Lung (tissue), 12 donors: Measurements from ENCODE around the gene THBD. TPM values are rescaled to one million over a fixed set of nuclear protein-coding genes. Genes with fewer than 3 reads are reported as not detected.

Source experiments
- ATAC-seq: fragments of 200-7000 bp; cut with Tn5 transposase; one replicate; pipeline ENCODE4 v1.9.1; 2020; ENCODE audit warnings: moderate number of reproducible peaks; ENCODE audit not compliant: insufficient read depth, low FRiP score
- DNase-seq, 3 donors: peaks; one replicate each; pipeline ENCODE4 v3.0.0-alpha.2; 2013 to 2017
- H3K27ac ChIP-seq, 2 donors: one replicate each; pipeline ENCODE4 v1.5.1; 2013; ENCODE audit warnings: mild to moderate bottlenecking in 2 of 2, moderate library complexity in 2 of 2, control low read depth in 1 of 2, inconsistent platforms in 1 of 2, low read depth in 1 of 2, low read length in 1 of 2
- H3K27me3 ChIP-seq, 3 donors: one replicate each; pipeline ENCODE4 v1.5.1; 2013; ENCODE audit warnings: low read length in 2 of 3; ENCODE audit not compliant: control insufficient read depth in 3 of 3, insufficient read depth in 3 of 3
- H3K36me3 ChIP-seq, 4 donors: one replicate each; pipeline ENCODE4 v1.5.1; 2013; ENCODE audit warnings: low read length in 4 of 4, mild to moderate bottlenecking in 1 of 4, moderate library complexity in 1 of 4; ENCODE audit not compliant: control insufficient read depth in 4 of 4, insufficient read depth in 4 of 4
- H3K4me1 ChIP-seq, 5 donors: one replicate each; pipeline ENCODE4 v1.5.1; 2013; ENCODE audit warnings: low read length in 5 of 5, mild to moderate bottlenecking in 2 of 5, moderate library complexity in 1 of 5; ENCODE audit not compliant: control insufficient read depth in 5 of 5, insufficient read depth in 5 of 5
- H3K4me3 ChIP-seq: one replicate; pipeline ENCODE4 v1.5.1; 2013; ENCODE audit warnings: mild to moderate bottlenecking, control low read depth, moderate library complexity
- H3K9ac ChIP-seq, 2 donors: one replicate each; pipeline ENCODE4 v1.5.1; 2013; ENCODE audit warnings: low read length in 2 of 2, control low read depth in 1 of 2; ENCODE audit not compliant: insufficient read depth in 1 of 2
- H3K9me3 ChIP-seq, 4 donors: one replicate each; pipeline ENCODE4 v1.5.1; 2013; ENCODE audit warnings: low read length in 3 of 4, mild to moderate bottlenecking in 1 of 4, moderate library complexity in 1 of 4; ENCODE audit not compliant: control insufficient read depth in 4 of 4, insufficient read depth in 3 of 4
- CTCF ChIP-seq: IDR thresholded peaks from 2 replicates; pipeline ENCODE4 v1.5.1; 2012; ENCODE audit warnings: mild to moderate bottlenecking; ENCODE audit errors: control extremely low read depth, extremely low read depth
- WGBS, 2 donors: extraction: QIAGEN DNeasy Blood & Tissue Kit; methylation state at CpG; one replicate each; pipeline ENCODE4 v1.1.7; 2013; 5-methylcytosine and 5-hydroxymethylcytosine counted together
- polyA plus RNA-seq, 2 donors: library from polyadenylated mRNA; stranded (reverse); fragments of 200-250 nt; gene quantifications; one replicate each; pipeline ENCODE4 v1.2.1, GENCODE V29; 2013
- total RNA-seq, 2 donors: library from RNA; depleted of rRNA in 1 of 2; stranded (reverse); fragments of >200 nt in 1 of 2; gene quantifications; one replicate each; pipeline ENCODE4 v1.2.1, GENCODE V29; 2014 to 2021
- donor health status: control.
- donor health status: control.
- donor health status: Bipolar disorder and iron deficiency.
- donor health status: healthy.
- donor health status: DM: yes; HTN: yes; CAD: no.

Gene THBD
- total and polyA plus RNA-seq, 4 donors: 23.6 to 101 (median 61.4) TPM

DNA sequence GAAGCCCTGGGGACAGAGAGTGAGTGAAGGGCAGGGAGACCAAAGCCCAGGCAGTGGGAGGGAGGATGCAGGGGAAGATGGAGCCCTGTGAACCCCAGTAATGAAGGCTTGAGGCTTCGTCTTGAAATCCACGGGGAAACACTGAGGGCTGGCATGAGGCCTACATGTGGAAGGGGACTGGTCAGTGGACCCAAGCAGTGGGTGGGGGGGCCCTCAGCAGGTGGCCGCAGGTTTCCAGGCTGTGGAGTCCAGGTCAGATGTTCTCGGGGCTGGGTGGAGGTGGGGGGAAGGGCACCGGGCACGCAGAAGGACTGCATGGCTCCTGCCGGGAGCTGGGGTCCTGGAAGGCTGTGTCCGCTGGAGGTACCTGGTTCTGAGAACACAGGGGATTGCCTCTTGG lies 39.4 kb upstream of the THBD start:
- 95 to 98% methylated on average over 8 of the region's 8 CpGs for WGBS, 2 donors
- H3K4me3 ChIP-seq: no peak overlapping the region
- no peak overlapping the region for H3K9ac ChIP-seq
- no peak for TF ChIP-seq CTCF
- H3K27me3 ChIP-seq: peaks cover 0 to 4% (median 0%) of the 10 kb centered on the region in 3 donors
- no peak for ATAC-seq
- H3K36me3 ChIP-seq: no peaks in the 10 kb centered on the region
- no peak overlapping the region for H3K27ac ChIP-seq
- DNase-seq: no peak
- peaks cover 6 to 41% (median 8%) of the 10 kb centered on the region in 5 donors for H3K4me1 ChIP-seq
- no peaks in the 10 kb centered on the region for H3K9me3 ChIP-seq

DNA sequence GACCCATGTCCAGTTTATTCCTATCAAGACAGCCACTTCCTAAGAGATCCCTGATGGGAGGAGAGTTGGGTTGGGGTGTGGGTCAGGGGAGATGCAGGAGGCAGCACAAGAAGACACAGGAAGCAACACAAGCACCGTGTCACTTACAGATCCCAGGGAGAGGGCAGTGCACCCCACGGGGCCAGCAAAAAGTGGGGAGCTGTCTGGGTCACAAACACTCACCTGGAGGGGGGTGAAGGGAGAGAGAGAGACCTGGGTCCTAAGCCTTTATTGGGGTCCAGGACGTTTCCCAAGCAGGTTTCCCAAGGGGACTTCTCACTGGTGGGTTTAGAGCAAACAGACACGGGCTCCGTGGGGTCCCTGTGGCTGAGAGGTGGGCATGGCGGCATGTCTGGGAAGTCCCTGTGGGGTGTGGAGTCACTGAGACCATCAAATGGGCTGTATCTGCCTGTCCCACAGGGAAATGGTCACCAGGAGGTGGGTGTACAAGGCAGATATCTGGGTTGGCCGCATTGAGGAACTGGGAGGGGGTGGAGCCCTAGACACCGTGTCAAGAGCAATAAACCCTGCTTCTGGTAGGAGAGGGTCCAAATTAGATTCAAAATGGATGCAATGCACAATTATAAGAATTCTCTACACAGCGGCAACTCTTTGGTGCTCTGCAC lies 38.2 kb upstream of the THBD start:
- ATAC-seq (no peak), DNase-seq (no peak)
- H3K27me3 ChIP-seq: no peaks in the 10 kb centered on the region
- peaks cover 2 to 45% (median 8%) of the 10 kb centered on the region in 5 donors for H3K4me1 ChIP-seq
- H3K4me3 ChIP-seq: no peak overlapping the region
- H3K36me3 ChIP-seq: no peaks in the 10 kb centered on the region
- peak overlapping the region; percentile 65 to 80 for H3K27ac ChIP-seq
- no peak overlapping the region for H3K9ac ChIP-seq
- H3K9me3 ChIP-seq: no peaks in the 10 kb centered on the region
- no peak for TF ChIP-seq CTCF
- WGBS, 2 donors: 66 to 70% methylated on average over 9 of the region's 9 CpGs

DNA sequence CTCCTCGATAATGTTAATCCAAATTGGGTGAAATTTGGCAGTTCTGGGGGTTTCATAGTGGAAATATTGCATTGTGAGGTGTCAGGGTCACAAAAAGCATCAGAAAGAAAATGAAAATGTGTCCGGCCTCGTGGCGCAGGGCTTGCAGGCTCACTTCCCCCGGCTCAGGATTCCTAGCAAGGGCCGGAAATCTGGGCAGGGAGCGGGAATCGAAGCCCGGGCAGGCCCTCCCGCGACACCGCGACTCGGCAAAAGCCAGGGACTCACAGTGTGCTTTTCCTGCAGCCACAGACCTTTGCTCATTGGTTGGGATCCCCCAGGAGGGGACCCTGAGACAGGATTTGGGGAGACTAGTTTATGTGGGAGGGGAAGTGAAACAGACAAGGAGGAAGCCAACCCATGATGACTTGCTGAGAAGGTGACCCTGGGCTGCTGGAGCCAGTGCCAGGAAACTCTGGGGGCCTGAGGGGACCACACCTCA lies 37.5 kb upstream of the THBD start:
- 39 to 42% methylated on average over 14 of the region's 14 CpGs for WGBS, 2 donors
- DNase-seq (peak in 1 of 3 donors; percentile 35), ATAC-seq (no peak)
- Histone ChIP-seq H3K9me3 (no peaks in the 10 kb centered on the region), H3K27ac (peak overlapping the region; percentile 65 to 92), H3K4me3 (no peak overlapping the region), H3K9ac (no peak overlapping the region), H3K36me3 (no peaks in the 10 kb centered on the region), H3K27me3 (no peaks in the 10 kb centered on the region), H3K4me1 (peaks cover 0 to 40% (median 4%) of the 10 kb centered on the region in 5 donors)
- TF ChIP-seq CTCF: no peak
